Keratinocyte (primary cell): Measurements from ENCODE around the gene CFAP100.

Experiments used
- EZH2 ChIP-seq: IDR thresholded peaks from one replicate; pipeline ENCODE4 v1.6.1; 2012; ENCODE audit warnings: inconsistent platforms, mild to moderate bottlenecking, low read length, moderate library complexity
- TF ChIP-seq, protein P1 (sequence below), 3 experiments: IDR thresholded peaks in 1 of 3; conservative IDR thresholded peaks in 1 of 3; optimal IDR thresholded peaks in 1 of 3; 2 replicates in 2 of 3; 3 replicates in 1 of 3; pipeline versions ENCODE3 to v1.5.1; 2011; ENCODE audit warnings: low read length in 3 of 3, mild to moderate bottlenecking in 3 of 3, moderate library complexity in 2 of 3, control low read depth in 1 of 3, inconsistent platforms in 1 of 3; ENCODE audit not compliant: insufficient read depth in 2 of 3; ENCODE audit errors: extremely low read depth in 1 of 3

DNA sequence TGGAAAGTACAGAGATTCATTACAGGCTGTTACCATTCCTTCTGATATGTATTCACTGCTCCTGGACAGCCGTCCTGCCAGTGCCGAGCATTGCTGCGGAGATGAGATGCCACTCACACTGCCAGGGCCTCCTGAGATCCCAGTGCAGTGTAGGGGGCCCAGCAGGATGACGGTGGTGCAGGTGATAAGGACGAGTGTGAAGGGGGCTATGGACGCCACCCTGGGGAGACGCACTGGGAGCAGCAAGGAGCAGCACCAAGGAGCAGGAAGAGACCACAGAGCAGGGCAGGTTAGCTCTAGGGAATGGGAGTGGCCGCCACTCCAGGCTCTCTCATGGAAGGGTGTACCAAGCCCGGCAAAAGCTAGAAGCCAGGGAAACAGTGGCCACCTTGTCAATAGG is 33.5 kb upstream of the CFAP100 start:
- no peak for TF ChIP-seq EZH2
- TF ChIP-seq, protein P1, sequence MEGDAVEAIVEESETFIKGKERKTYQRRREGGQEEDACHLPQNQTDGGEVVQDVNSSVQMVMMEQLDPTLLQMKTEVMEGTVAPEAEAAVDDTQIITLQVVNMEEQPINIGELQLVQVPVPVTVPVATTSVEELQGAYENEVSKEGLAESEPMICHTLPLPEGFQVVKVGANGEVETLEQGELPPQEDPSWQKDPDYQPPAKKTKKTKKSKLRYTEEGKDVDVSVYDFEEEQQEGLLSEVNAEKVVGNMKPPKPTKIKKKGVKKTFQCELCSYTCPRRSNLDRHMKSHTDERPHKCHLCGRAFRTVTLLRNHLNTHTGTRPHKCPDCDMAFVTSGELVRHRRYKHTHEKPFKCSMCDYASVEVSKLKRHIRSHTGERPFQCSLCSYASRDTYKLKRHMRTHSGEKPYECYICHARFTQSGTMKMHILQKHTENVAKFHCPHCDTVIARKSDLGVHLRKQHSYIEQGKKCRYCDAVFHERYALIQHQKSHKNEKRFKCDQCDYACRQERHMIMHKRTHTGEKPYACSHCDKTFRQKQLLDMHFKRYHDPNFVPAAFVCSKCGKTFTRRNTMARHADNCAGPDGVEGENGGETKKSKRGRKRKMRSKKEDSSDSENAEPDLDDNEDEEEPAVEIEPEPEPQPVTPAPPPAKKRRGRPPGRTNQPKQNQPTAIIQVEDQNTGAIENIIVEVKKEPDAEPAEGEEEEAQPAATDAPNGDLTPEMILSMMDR (optimal IDR thresholded peaks at IDR 0.05 in 1 of 3, IDR thresholded peaks at IDR 0.05 in 1 of 3, conservative IDR thresholded peaks at IDR 0.05 in 1 of 3; ENCODE audit: extremely low read depth in 1 of 3, insufficient read depth in 2 of 3, low read length in 3 of 3) = no peak
